GM19193 (cell line): ENCODE results near the gene OR51F1.

Experiments used
- POLR2A ChIP-seq: IDR thresholded peaks from 4 replicates; pipeline ENCODE4 v1.6.1; 2011; ENCODE audit not compliant: insufficient read depth, insufficient read length; ENCODE audit errors: extremely low read depth

The OR51F1 gene

GRCh38 chr11:4769838-4770237, at the start of gene OR51F1:
Gene OR51F1, minus strand, starts transcription at chr11:4769938. Its CDS starts 0 bp downstream, at chr11:4769938.
- no peak for TF ChIP-seq POLR2A

- TF ChIP-seq POLR2A: no peak
These were observed 39.5 kb upstream of the OR51F1 start for GRCh38 chr11:4809246-4809645.

- TF ChIP-seq POLR2A: no peak
These were observed 38.7 kb upstream of the OR51F1 start for GRCh38 chr11:4808476-4808875.

- TF ChIP-seq POLR2A: no peak
These were observed 34.5 kb upstream of the OR51F1 start, which contains the start of gene OR52R1 for GRCh38 chr11:4804280-4804679. Gene OR52R1, minus strand, starts transcription at chr11:4804380. Its CDS starts 0 bp downstream, at chr11:4804380.

GRCh38 chr11:4798427-4799183, 28.9 kb upstream of the OR51F1 start:
- no peak for TF ChIP-seq POLR2A

GRCh38 chr11:4797206-4797605, 27.5 kb upstream of the OR51F1 start:
- no peak for TF ChIP-seq POLR2A

GRCh38 chr11:4782454-4782853, 12.7 kb upstream of the OR51F1 start:
- no peak for TF ChIP-seq POLR2A

GRCh38 chr11:4768094-4768493, 1.6 kb downstream of the OR51F1 start:
- no peak for TF ChIP-seq POLR2A

- no peak for TF ChIP-seq POLR2A
These were observed 3.2 kb downstream of the OR51F1 start for GRCh38 chr11:4766420-4767043.

- TF ChIP-seq POLR2A: no peak
These were observed 6.6 kb downstream of the OR51F1 start for GRCh38 chr11:4763096-4763495.

- no peak for TF ChIP-seq POLR2A
These were observed 18.5 kb downstream of the OR51F1 start for GRCh38 chr11:4751201-4751600.

GRCh38 chr11:4748438-4748837, 21.3 kb downstream of the OR51F1 start:
- TF ChIP-seq POLR2A: no peak

GRCh38 chr11:4740735-4741134, 29.0 kb downstream of the OR51F1 start:
- TF ChIP-seq POLR2A: no peak

- TF ChIP-seq POLR2A: no peak
These were observed 42.6 kb downstream of the OR51F1 start for GRCh38 chr11:4727171-4727570.
